ENCODE results near the gene EFHC1. TPM values are rescaled to one million over a fixed set of nuclear protein-coding genes. Genes with fewer than 3 reads are reported as not detected.

The EFHC1 gene
- total RNA-seq, 1 experiment from 2014 or later = 15.5 TPM

DNA sequence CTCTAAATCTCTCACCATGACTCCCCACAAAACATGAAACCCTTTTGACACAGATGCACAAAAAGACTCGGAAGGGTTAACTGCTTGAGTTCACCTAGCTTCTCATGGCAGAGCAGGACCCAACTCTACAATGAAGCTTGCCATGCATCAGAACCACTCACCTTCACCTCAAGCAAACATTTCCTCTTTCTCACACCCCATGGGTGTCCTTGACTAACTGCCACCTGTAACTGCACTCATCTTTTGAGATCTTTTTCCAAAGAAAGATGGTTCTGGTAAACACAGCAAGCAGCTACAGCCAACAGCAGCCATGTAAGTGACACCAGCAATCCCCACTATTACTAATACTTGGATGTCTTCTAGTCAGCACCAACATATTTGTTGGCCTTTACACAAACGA is 76.5 kb downstream of the EFHC1 start:
- TF ChIP-seq PRRX2 (CRISPR knock-in tag; IDR thresholded peaks at IDR 0.05) (no peak), ELF4 (CRISPR knock-in tag; IDR thresholded peaks at IDR 0.05; ENCODE audit: low read depth) (no peak), ZNF263 (CRISPR knock-in tag; IDR thresholded peaks at IDR 0.05; ENCODE audit: low read depth) (no peak), ATF1 (CRISPR knock-in tag; IDR thresholded peaks at IDR 0.05) (no peak), OVOL2 (CRISPR knock-in tag; IDR thresholded peaks at IDR 0.05; ENCODE audit: borderline replicate concordance) (no peak), NFYB (CRISPR knock-in tag; conservative IDR thresholded peaks at IDR 0.05; ENCODE audit: low read depth) (no peak), SMAD4 (CRISPR knock-in tag; IDR thresholded peaks at IDR 0.05) (no peak), ETV6 (CRISPR knock-in tag; IDR thresholded peaks at IDR 0.05) (no peak)
- TF ChIP-seq, protein P1, sequence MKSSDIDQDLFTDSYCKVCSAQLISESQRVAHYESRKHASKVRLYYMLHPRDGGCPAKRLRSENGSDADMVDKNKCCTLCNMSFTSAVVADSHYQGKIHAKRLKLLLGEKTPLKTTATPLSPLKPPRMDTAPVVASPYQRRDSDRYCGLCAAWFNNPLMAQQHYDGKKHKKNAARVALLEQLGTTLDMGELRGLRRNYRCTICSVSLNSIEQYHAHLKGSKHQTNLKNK (CRISPR knock-in tag; IDR thresholded peaks at IDR 0.05) = no peak
- TF ChIP-seq, protein P2, sequence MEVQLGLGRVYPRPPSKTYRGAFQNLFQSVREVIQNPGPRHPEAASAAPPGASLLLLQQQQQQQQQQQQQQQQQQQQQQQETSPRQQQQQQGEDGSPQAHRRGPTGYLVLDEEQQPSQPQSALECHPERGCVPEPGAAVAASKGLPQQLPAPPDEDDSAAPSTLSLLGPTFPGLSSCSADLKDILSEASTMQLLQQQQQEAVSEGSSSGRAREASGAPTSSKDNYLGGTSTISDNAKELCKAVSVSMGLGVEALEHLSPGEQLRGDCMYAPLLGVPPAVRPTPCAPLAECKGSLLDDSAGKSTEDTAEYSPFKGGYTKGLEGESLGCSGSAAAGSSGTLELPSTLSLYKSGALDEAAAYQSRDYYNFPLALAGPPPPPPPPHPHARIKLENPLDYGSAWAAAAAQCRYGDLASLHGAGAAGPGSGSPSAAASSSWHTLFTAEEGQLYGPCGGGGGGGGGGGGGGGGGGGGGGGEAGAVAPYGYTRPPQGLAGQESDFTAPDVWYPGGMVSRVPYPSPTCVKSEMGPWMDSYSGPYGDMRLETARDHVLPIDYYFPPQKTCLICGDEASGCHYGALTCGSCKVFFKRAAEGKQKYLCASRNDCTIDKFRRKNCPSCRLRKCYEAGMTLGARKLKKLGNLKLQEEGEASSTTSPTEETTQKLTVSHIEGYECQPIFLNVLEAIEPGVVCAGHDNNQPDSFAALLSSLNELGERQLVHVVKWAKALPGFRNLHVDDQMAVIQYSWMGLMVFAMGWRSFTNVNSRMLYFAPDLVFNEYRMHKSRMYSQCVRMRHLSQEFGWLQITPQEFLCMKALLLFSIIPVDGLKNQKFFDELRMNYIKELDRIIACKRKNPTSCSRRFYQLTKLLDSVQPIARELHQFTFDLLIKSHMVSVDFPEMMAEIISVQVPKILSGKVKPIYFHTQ (CRISPR knock-in tag; IDR thresholded peaks at IDR 0.05) = no peak
- TF ChIP-seq, protein P3, sequence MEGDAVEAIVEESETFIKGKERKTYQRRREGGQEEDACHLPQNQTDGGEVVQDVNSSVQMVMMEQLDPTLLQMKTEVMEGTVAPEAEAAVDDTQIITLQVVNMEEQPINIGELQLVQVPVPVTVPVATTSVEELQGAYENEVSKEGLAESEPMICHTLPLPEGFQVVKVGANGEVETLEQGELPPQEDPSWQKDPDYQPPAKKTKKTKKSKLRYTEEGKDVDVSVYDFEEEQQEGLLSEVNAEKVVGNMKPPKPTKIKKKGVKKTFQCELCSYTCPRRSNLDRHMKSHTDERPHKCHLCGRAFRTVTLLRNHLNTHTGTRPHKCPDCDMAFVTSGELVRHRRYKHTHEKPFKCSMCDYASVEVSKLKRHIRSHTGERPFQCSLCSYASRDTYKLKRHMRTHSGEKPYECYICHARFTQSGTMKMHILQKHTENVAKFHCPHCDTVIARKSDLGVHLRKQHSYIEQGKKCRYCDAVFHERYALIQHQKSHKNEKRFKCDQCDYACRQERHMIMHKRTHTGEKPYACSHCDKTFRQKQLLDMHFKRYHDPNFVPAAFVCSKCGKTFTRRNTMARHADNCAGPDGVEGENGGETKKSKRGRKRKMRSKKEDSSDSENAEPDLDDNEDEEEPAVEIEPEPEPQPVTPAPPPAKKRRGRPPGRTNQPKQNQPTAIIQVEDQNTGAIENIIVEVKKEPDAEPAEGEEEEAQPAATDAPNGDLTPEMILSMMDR (IDR thresholded peaks at IDR 0.05) = no peak
- TF ChIP-seq, protein P4, sequence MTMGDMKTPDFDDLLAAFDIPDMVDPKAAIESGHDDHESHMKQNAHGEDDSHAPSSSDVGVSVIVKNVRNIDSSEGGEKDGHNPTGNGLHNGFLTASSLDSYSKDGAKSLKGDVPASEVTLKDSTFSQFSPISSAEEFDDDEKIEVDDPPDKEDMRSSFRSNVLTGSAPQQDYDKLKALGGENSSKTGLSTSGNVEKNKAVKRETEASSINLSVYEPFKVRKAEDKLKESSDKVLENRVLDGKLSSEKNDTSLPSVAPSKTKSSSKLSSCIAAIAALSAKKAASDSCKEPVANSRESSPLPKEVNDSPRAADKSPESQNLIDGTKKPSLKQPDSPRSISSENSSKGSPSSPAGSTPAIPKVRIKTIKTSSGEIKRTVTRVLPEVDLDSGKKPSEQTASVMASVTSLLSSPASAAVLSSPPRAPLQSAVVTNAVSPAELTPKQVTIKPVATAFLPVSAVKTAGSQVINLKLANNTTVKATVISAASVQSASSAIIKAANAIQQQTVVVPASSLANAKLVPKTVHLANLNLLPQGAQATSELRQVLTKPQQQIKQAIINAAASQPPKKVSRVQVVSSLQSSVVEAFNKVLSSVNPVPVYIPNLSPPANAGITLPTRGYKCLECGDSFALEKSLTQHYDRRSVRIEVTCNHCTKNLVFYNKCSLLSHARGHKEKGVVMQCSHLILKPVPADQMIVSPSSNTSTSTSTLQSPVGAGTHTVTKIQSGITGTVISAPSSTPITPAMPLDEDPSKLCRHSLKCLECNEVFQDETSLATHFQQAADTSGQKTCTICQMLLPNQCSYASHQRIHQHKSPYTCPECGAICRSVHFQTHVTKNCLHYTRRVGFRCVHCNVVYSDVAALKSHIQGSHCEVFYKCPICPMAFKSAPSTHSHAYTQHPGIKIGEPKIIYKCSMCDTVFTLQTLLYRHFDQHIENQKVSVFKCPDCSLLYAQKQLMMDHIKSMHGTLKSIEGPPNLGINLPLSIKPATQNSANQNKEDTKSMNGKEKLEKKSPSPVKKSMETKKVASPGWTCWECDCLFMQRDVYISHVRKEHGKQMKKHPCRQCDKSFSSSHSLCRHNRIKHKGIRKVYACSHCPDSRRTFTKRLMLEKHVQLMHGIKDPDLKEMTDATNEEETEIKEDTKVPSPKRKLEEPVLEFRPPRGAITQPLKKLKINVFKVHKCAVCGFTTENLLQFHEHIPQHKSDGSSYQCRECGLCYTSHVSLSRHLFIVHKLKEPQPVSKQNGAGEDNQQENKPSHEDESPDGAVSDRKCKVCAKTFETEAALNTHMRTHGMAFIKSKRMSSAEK (CRISPR knock-in tag; IDR thresholded peaks at IDR 0.05; ENCODE audit: borderline replicate concordance) = no peak
- TF ChIP-seq, protein P5, sequence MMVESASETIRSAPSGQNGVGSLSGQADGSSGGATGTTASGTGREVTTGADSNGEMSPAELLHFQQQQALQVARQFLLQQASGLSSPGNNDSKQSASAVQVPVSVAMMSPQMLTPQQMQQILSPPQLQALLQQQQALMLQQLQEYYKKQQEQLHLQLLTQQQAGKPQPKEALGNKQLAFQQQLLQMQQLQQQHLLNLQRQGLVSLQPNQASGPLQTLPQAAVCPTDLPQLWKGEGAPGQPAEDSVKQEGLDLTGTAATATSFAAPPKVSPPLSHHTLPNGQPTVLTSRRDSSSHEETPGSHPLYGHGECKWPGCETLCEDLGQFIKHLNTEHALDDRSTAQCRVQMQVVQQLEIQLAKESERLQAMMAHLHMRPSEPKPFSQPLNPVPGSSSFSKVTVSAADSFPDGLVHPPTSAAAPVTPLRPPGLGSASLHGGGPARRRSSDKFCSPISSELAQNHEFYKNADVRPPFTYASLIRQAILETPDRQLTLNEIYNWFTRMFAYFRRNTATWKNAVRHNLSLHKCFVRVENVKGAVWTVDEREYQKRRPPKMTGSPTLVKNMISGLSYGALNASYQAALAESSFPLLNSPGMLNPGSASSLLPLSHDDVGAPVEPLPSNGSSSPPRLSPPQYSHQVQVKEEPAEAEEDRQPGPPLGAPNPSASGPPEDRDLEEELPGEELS (CRISPR knock-in tag; IDR thresholded peaks at IDR 0.05) = no peak
- Mint-ChIP-seq H3K9me3 (peaks cover 12% of the 10 kb centered on the region), H3K4me1 (peaks cover 15% of the 10 kb centered on the region), H3K36me3 (peaks cover 11% of the 10 kb centered on the region), H3K27me3 (ENCODE audit: low read depth) (no peaks in the 10 kb centered on the region), H3K27ac (no peak overlapping the region), H3K4me3 (no peak overlapping the region)
- DNase-seq (ENCODE audit: low spot score) (no peak), ATAC-seq (no peak)
- ChIA-PET CTCF (no interaction called here), POLR2A (no interaction called here)

DNA sequence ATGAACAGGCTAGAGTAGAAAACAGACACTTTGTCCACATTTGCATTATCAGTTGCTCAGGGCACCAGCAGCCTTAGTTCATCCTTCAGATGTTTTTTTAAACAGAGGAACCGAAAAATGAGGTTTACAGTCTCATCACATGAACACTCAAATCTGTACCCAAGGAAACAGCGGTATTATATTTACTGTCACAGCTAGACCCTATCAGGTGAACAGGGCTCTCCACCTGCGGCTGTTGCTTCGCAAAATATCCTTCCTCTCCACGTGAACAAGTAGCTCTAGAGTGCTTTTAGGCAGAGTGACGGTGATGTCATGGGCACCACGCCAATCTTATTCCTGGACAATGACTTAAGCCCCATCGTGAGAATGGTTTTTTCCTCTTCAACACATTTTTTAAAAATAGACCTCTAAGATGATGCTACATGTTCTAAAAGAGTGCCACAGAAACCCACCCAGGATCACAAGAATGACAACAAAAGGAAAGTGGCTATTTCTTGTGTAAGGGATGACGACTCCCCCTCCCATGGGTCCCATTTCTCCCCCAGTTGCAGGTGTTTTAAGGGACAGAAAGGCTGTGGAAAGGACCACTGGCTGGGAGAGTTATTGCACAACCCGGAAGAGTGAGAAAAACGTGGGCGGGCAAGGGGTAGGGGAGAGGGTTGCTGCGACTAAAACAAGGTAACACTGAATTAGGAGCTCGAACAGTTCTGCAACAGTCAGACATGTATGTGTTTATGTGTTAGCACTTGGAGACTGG is 77.7 kb downstream of the EFHC1 start:
- ATAC-seq (no peak), DNase-seq (ENCODE audit: low spot score) (no peak)
- Mint-ChIP-seq H3K9me3 (peaks cover 12% of the 10 kb centered on the region), H3K4me3 (no peak overlapping the region), H3K27me3 (ENCODE audit: low read depth) (no peaks in the 10 kb centered on the region), H3K27ac (no peak overlapping the region), H3K4me1 (peaks cover 19% of the 10 kb centered on the region), H3K36me3 (peaks cover 18% of the 10 kb centered on the region)
- ChIA-PET POLR2A (no interaction called here), CTCF (no interaction called here)
- no peak for TF ChIP-seq FOXK1 (CRISPR knock-in tag; IDR thresholded peaks at IDR 0.05)
- TF ChIP-seq, protein P6, sequence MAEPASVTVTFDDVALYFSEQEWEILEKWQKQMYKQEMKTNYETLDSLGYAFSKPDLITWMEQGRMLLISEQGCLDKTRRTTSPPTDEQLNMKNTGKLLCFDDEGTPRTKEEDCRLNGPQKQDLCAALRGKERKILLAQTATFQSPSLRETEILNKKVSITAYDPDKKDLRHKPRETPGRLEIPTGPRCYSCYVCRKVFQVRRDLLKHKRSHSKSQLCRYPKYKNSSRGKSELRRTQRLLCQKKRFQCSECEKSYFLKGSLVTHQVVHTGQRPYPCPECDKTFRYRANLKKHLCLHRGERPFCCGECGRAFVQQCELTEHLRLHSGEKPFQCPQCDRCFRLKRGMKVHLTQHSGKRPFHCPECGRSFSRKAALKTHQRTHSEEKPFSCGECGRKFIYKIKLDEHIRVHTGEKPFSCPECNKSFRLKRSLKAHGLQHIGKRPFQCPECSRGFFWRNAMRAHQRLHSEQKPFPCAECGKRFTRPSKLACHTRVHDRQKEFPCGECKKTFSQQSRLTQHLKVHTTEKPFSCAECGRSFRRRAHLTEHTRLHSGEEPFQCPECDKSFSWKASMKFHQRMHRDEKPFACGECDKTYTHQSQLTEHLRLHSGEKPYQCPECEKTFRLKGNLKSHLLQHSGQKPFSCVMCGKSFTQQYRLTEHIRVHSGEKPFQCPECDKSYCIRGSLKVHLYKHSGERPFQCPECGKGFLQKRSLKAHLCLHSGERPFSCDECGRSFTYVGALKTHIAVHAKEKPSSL (CRISPR knock-in tag; conservative IDR thresholded peaks at IDR 0.05) = no peak
- no peak for TF ChIP-seq TCF7 (CRISPR knock-in tag; IDR thresholded peaks at IDR 0.05; ENCODE audit: low read depth)
- TF ChIP-seq JUN (CRISPR knock-in tag; IDR thresholded peaks at IDR 0.05) = no peak
- no peak for TF ChIP-seq GRHL2 (CRISPR knock-in tag; IDR thresholded peaks at IDR 0.05; ENCODE audit: insufficient replicate concordance, severe bottlenecking)
- no peak for TF ChIP-seq JAZF1 (CRISPR knock-in tag; IDR thresholded peaks at IDR 0.05)
- TF ChIP-seq MXD4 (CRISPR knock-in tag; IDR thresholded peaks at IDR 0.05; ENCODE audit: borderline replicate concordance) = no peak
- no peak for TF ChIP-seq ZNF671 (CRISPR knock-in tag; IDR thresholded peaks at IDR 0.05)

All from WTC11 (cell line).